Chondrocyte (in vitro differentiated cells): ENCODE results near the gene NRARP. TPM values are rescaled to one million over a fixed set of nuclear protein-coding genes. Genes with fewer than 3 reads are reported as not detected.

Experiments
- DNase-seq: peaks from one replicate; pipeline ENCODE4 v3.0.0; 2021; ENCODE audit warnings: mixed read lengths, low spot score
- H3K27ac Mint-ChIP-seq: one replicate; pipeline ENCODE4 v1.8.0; 2021; ENCODE audit warnings: mild to moderate bottlenecking, moderate library complexity, mixed read lengths; ENCODE audit not compliant: unreplicated experiment
- H3K27me3 Mint-ChIP-seq: 2 replicates; pipeline ENCODE4 v1.8.0; 2021; ENCODE audit warnings: low read depth, mixed read lengths
- H3K36me3 Mint-ChIP-seq: 2 replicates; pipeline ENCODE4 v1.8.0; 2021; ENCODE audit warnings: low read depth, mixed read lengths
- H3K4me1 Mint-ChIP-seq: 2 replicates; pipeline ENCODE4 v1.8.0; 2021; ENCODE audit warnings: low read depth, mild to moderate bottlenecking, mixed read lengths
- H3K4me3 Mint-ChIP-seq: one replicate; pipeline ENCODE4 v1.8.0; 2021; ENCODE audit warnings: mild to moderate bottlenecking, moderate library complexity, mixed read lengths; ENCODE audit not compliant: unreplicated experiment
- H3K9me3 Mint-ChIP-seq: 2 replicates; pipeline ENCODE4 v1.8.0; 2021; ENCODE audit warnings: low read depth, mixed read lengths
- total RNA-seq: library from RNA; stranded (reverse); gene quantifications from 3 replicates; pipeline ENCODE4 v1.2.1, GENCODE V29; 2021
- TF ChIP-seq, protein P1 (sequence below): fragments of 200-600 bp; sonication (generic); IDR thresholded peaks from 2 replicates; pipeline ENCODE4 v1.5.0; 2021; ENCODE audit warnings: antibody characterized with exemption, mild to moderate bottlenecking, moderate library complexity

NRARP gene
- total RNA-seq, 1 donor from 2014 or later, result 6.7 TPM

DNA sequence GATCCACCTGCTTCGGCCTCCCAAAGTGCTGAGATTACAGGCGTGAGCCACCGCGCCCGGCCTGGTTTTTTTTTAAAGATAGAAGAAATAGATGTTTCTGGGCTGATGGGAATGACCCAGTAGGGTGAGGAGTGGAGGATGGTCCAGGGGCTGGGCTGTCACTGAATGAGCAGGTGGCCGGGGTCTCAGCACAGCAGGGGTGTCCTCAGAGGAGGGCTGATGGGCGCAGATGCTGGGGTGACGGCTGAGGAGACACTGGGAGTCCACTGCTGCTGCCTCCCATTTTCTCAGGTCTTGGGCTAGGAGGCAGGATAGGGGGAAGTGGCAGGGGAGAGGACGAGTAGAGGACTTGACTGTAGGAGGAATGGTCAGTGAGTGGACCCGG lies 26.9 kb downstream of the NRARP start:
- TF ChIP-seq, protein P1, sequence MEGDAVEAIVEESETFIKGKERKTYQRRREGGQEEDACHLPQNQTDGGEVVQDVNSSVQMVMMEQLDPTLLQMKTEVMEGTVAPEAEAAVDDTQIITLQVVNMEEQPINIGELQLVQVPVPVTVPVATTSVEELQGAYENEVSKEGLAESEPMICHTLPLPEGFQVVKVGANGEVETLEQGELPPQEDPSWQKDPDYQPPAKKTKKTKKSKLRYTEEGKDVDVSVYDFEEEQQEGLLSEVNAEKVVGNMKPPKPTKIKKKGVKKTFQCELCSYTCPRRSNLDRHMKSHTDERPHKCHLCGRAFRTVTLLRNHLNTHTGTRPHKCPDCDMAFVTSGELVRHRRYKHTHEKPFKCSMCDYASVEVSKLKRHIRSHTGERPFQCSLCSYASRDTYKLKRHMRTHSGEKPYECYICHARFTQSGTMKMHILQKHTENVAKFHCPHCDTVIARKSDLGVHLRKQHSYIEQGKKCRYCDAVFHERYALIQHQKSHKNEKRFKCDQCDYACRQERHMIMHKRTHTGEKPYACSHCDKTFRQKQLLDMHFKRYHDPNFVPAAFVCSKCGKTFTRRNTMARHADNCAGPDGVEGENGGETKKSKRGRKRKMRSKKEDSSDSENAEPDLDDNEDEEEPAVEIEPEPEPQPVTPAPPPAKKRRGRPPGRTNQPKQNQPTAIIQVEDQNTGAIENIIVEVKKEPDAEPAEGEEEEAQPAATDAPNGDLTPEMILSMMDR, result no peak
- Mint-ChIP-seq H3K4me3 (no peak overlapping the region), H3K27ac (peak overlapping the region; percentile 27)

DNA sequence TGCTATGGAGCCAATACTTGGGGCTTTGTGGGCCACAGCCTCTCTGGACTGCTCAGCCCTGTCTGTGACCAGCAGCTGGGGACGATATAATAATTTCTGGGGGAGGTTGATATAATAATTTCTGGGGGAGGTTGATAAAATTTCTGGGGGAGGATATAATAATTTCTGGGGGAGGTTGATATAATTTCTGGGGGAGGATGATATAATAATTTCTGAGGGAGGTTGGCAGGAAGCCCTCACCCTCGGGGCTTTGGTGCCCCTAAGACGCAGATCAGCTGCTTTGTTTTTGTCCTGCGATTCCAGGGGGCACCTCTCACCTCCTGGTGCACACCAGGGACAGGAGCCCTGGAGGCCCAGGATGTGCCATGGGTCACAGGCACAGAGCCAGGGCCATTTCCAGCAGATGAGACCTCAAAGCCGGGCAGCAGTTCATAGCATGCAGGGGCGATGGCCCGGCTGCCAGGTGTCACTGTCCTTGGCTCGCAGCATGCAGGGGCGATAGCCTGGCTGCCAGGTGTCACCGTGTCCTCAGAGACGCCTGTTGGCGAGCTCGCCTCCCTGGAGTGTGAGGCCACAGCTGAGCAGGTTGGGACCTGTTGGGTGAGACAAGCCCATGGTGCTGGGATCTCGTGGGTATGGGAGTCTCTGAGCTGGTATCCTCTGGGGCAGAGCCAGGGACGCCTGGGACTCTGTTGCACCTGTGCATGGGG lies 28.3 kb downstream of the NRARP start:
- Mint-ChIP-seq H3K9me3 (no peaks in the 10 kb centered on the region), H3K4me1 (peaks cover 54% of the 10 kb centered on the region), H3K27ac (no peak overlapping the region), H3K27me3 (no peaks in the 10 kb centered on the region), H3K36me3 (peaks cover 11% of the 10 kb centered on the region), H3K4me3 (no peak overlapping the region)
- DNase-seq, result no peak
- TF ChIP-seq, protein P1, result no peak

More for the DNA sequence above, 26.9 kb downstream of the NRARP start:
- H3K9me3 Mint-ChIP-seq, result no peaks in the 10 kb centered on the region
- DNase-seq, result no peak
- no peaks in the 10 kb centered on the region for H3K27me3 Mint-ChIP-seq
- H3K4me1 Mint-ChIP-seq, result peaks cover 42% of the 10 kb centered on the region
- peaks cover 6% of the 10 kb centered on the region for H3K36me3 Mint-ChIP-seq

DNA sequence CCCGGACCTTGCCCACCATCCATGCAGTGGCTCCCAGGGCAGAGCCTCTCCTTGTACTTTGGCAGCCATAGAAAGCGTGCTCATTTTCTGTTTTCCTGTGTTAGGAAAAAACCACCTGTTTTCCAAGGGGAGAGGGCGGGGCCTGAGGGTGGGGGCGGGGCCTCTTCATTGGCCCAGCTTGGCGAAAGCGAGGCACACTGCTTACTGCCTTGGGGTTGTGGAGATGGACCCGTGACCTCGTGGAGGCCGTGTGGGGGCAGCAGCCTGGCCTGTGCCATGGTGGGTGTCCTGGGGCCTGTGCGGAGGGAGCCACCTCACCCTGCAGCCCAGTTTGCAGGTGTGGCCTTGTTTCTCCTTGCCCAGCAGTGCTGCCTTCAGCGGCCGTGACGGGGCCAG lies 29.0 kb downstream of the NRARP start:
- DNase-seq, result no peak
- TF ChIP-seq, protein P1, result no peak
- Mint-ChIP-seq H3K36me3 (peaks cover 14% of the 10 kb centered on the region), H3K9me3 (no peaks in the 10 kb centered on the region), H3K4me1 (peaks cover 61% of the 10 kb centered on the region), H3K27ac (no peak overlapping the region), H3K4me3 (no peak overlapping the region), H3K27me3 (no peaks in the 10 kb centered on the region)

DNA sequence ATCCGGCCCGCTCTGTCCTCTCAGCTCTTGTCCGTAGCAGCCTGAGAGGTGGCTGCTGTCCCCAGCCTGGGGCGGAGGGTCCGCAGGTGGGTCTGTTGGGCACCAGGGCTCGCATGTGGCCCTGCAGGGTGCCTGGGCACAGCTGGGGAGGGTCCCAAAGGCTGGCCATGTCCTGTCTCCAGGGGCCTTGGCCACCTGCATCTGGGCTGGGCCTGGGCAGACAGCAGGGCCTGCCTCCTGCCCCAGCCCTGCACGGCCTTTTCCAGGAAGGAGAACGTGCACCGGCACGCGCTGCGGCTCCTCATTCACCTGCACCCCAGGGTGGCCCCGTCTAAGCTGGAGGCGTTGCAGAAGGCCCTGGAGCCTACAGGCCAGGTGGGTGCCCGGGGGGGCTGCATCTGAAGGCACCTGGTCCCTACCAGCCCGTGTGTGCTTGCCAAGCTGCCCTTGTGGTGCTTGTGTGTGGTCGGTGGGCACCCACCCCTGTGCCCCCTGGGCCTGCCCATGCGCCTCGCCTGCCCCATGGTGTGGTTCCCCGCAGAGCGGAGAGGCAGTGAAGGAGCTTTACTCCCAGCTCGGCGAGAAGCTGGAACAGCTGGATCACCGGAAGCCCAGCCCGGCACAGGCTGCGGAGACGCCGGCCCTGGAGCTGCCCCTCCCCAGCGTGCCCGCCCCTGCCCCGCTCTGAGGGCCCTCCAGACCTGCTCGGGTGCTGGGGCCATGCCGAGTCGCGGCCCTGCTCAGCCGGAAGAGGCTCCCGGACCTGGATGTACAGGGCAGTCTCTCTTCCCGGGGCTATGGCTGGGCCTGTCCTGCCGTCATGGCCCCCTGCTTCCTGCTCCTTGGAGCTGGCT lies 29.6 kb downstream of the NRARP start:
- peak; percentile 91 for DNase-seq
- Mint-ChIP-seq H3K27ac (no peak overlapping the region), H3K36me3 (peaks cover 14% of the 10 kb centered on the region), H3K4me1 (peaks cover 62% of the 10 kb centered on the region), H3K27me3 (no peaks in the 10 kb centered on the region), H3K4me3 (no peak overlapping the region), H3K9me3 (no peaks in the 10 kb centered on the region)
- TF ChIP-seq, protein P1, result no peak

DNA sequence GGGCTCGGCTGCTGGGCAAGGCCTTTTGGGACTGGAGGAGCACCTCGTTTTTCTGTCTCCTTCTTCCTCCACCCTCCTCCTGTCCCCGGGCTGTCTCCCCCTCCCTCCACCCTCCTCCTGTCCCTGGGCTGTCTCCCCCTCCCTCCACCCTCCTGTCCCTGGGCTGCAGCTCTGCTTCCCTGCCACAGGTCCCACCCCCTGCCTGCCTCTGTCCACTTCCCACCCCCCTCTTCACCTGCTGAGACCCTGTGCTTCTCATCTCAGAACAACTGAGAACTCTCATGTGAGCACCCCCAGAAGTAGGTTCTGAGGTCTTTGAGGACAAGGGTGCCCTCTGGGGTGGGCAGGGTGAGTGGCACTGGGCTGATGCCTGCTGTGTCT lies 30.4 kb downstream of the NRARP start:
- Mint-ChIP-seq H3K4me3 (no peak overlapping the region), H3K36me3 (peaks cover 14% of the 10 kb centered on the region), H3K27ac (peak overlapping the region; percentile 83), H3K27me3 (no peaks in the 10 kb centered on the region), H3K9me3 (no peaks in the 10 kb centered on the region), H3K4me1 (peaks cover 56% of the 10 kb centered on the region)
- no peak for DNase-seq
- TF ChIP-seq, protein P1, result no peak
